Activated B cell treated with CpG ODN at 0.5 μM for 24 hours (primary cell): ENCODE results near the gene SLC13A4. TPM values are rescaled to one million over a fixed set of nuclear protein-coding genes. Genes with fewer than 3 reads are reported as not detected.

Experiments
- ATAC-seq: fragments of 200-7000 bp; cut with Tn5 transposase; one replicate; pipeline ENCODE4 v1.10.0; 2021; ENCODE audit warnings: low read depth, mild to moderate bottlenecking, moderate library complexity
- CTCF ChIA-PET: fragments of 350-600 bp; sonication (Branson Sonifier 250); formaldehyde crosslinking; loops from one replicate; lab custom pipeline; 2021; ENCODE audit warnings: antibody characterized with exemption; lab: Charles Lee
- POLR2A ChIA-PET: fragments of 350-600 bp; sonication (Branson Sonifier 250); formaldehyde crosslinking; loops from one replicate; lab custom pipeline; 2021; ENCODE audit warnings: antibody characterized with exemption; lab: Charles Lee
- DNase-seq: peaks from one replicate; pipeline ENCODE4 v3.0.0; 2022
- H3K27ac Mint-ChIP-seq: one replicate; pipeline ENCODE4 v1.8.0; 2020; ENCODE audit warnings: mixed read lengths
- H3K27me3 Mint-ChIP-seq: one replicate; pipeline ENCODE4 v1.8.0; 2021; ENCODE audit warnings: mixed read lengths
- H3K36me3 Mint-ChIP-seq: one replicate; pipeline ENCODE4 v1.8.0; 2021; ENCODE audit warnings: low read depth, mixed read lengths
- H3K4me1 Mint-ChIP-seq: one replicate; pipeline ENCODE4 v1.8.0; 2021; ENCODE audit warnings: mixed read lengths
- H3K4me3 Mint-ChIP-seq: one replicate; pipeline ENCODE4 v1.8.0; 2020; ENCODE audit warnings: mild to moderate bottlenecking, mixed read lengths
- H3K9me3 Mint-ChIP-seq: one replicate; pipeline ENCODE4 v1.8.0; 2020; ENCODE audit warnings: mixed read lengths
- intact Hi-C: fragments of 100-400 bp; cut with micrococcal nuclease; formaldehyde crosslinking; loops from one replicate; pipeline ENCODE4 v1.15.1; 2024
- total RNA-seq: library from RNA; stranded (reverse); gene quantifications from 2 replicates; pipeline ENCODE4 v1.2.3, GENCODE V29; 2022
- TF ChIP-seq, protein P1 (sequence below): fragments of 200-600 bp; IDR thresholded peaks from one replicate; pipeline ENCODE4 v1.8.0; 2022; ENCODE audit warnings: antibody characterized with exemption, mild to moderate bottlenecking

Gene SLC13A4
- total RNA-seq, 1 donor from 2014 or later: not detected

DNA sequence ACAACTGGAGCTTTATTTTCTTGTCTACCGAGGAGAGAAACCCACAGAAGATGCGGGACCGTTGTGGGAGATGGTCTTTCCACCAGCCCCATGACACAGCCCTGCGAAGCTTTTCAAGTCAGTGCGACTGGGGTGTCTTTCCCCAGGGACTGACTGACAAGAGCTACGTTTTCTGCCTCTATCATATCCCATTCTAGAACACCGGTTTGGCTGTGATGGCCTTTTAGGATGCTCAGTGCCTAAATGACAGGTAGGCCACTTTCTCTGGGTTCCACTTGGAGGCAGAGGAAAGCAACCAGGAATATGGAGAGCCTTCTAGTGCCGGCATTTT lies 16.9 kb downstream of the SLC13A4 start:
- Mint-ChIP-seq H3K27me3 (no peaks in the 10 kb centered on the region), H3K4me1 (no peaks in the 10 kb centered on the region), H3K27ac (no peak overlapping the region), H3K9me3 (no peaks in the 10 kb centered on the region), H3K36me3 (no peaks in the 10 kb centered on the region), H3K4me3 (no peak overlapping the region)
- ChIA-PET POLR2A (no interaction called here), CTCF (no interaction called here)
- TF ChIP-seq, protein P1, sequence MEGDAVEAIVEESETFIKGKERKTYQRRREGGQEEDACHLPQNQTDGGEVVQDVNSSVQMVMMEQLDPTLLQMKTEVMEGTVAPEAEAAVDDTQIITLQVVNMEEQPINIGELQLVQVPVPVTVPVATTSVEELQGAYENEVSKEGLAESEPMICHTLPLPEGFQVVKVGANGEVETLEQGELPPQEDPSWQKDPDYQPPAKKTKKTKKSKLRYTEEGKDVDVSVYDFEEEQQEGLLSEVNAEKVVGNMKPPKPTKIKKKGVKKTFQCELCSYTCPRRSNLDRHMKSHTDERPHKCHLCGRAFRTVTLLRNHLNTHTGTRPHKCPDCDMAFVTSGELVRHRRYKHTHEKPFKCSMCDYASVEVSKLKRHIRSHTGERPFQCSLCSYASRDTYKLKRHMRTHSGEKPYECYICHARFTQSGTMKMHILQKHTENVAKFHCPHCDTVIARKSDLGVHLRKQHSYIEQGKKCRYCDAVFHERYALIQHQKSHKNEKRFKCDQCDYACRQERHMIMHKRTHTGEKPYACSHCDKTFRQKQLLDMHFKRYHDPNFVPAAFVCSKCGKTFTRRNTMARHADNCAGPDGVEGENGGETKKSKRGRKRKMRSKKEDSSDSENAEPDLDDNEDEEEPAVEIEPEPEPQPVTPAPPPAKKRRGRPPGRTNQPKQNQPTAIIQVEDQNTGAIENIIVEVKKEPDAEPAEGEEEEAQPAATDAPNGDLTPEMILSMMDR: no peak
- ATAC-seq (no peak), DNase-seq (no peak)
- intact Hi-C loops: no loop called here

DNA sequence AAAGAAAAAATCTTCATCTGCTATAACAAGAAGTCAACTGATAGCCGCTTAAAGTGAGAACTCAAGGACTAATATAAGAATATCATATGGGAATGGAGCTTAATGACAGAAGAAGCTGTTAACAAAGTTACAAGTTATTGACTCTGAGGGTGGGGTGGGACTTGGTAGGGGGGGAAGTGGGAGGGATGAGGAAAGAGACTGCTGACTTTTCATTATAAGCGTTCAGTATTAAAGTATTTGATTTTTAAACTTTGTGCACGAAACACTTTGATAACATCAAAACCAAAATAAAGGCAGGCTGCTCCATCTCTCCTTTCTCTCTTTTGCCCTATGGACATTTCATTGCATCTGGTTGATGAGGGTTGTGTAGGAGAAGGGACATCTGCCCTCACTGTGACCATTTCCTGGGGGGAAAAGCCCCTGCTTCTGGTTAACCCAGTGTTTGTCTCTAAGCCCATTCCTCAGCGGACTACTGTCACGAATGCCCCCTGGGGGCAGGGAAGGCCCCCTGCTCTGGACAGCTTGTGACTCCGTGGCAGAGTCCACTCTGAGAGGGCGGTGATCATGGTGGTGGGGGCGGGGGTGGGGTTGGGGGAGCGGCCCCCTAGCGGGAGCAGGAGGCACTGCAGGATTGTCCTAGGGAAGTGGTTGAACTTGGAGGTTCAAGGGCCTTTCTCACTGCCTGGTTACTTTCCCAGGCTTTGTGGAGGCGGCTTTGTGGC lies 17.4 kb downstream of the SLC13A4 start:
- TF ChIP-seq, protein P1: no peak
- Mint-ChIP-seq H3K4me1 (no peaks in the 10 kb centered on the region), H3K36me3 (no peaks in the 10 kb centered on the region), H3K27me3 (no peaks in the 10 kb centered on the region), H3K27ac (no peak overlapping the region), H3K4me3 (no peak overlapping the region), H3K9me3 (no peaks in the 10 kb centered on the region)
- ATAC-seq: no peak
- POLR2A ChIA-PET: no interaction called here
- intact Hi-C loops: no loop called here
- DNase-seq: no peak
- CTCF ChIA-PET: no interaction called here

DNA sequence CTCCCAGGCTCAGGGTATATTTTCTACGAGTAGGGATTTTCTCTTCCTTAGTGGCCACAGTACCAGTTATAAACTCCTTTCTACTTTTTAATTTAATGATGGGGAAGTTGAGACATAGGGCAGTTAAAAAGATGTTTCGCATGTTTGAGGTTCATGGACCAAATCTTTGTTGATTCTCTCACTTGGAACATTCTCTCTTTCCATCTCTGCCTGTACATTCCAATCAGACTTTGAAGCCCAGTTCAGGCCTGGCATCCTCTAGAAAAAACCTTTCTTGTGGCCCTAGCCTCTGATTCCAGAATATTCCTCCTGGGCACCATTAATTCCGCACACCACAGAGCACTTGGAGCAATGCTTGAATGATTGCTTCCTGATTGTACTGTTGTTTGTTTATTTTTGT lies 18.5 kb downstream of the SLC13A4 start:
- CTCF ChIA-PET: no interaction called here
- H3K4me3 Mint-ChIP-seq: no peak overlapping the region

DNA sequence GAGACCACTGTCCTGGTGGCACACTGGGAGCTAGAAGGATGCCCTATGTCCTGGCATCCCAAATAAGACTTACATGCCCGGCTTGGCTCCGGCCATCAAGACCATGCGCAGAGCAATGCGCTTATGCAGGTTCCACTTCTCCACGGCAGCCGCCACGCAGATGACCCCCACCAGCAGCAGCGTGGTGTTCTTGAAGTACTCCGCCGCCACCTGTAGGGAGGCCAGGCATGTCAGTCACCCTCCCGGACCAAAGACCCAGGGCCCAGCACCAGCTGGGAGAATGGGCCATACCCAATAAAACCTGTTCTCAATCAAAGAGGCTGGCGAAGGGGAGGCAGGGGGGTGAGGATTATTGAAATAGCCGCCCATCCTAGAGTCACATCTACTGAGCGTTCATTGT lies 19.9 kb downstream of the SLC13A4 start:
- ChIA-PET POLR2A (interaction anchor here (0.6 kb wide), 1 partner anchor 439 kb away, joined by 4 read pairs; no protein-coding TSS in a partner anchor), CTCF (no interaction called here)
- Mint-ChIP-seq H3K27ac (no peak overlapping the region), H3K4me1 (no peaks in the 10 kb centered on the region), H3K36me3 (no peaks in the 10 kb centered on the region), H3K9me3 (no peaks in the 10 kb centered on the region), H3K27me3 (no peaks in the 10 kb centered on the region), H3K4me3 (no peak overlapping the region)
- TF ChIP-seq, protein P1: no peak
- ATAC-seq (no peak), DNase-seq (no peak)
- intact Hi-C loops: no loop called here

More for the DNA sequence above, 18.5 kb downstream of the SLC13A4 start:
- POLR2A ChIA-PET: no interaction called here
- DNase-seq (no peak), ATAC-seq (no peak)
- no peaks in the 10 kb centered on the region for H3K4me1 Mint-ChIP-seq
- no peaks in the 10 kb centered on the region for H3K36me3 Mint-ChIP-seq
- intact Hi-C loops: no loop called here
- no peaks in the 10 kb centered on the region for H3K9me3 Mint-ChIP-seq
- TF ChIP-seq, protein P1: no peak
- H3K27me3 Mint-ChIP-seq: no peaks in the 10 kb centered on the region
- H3K27ac Mint-ChIP-seq: no peak overlapping the region

DNA sequence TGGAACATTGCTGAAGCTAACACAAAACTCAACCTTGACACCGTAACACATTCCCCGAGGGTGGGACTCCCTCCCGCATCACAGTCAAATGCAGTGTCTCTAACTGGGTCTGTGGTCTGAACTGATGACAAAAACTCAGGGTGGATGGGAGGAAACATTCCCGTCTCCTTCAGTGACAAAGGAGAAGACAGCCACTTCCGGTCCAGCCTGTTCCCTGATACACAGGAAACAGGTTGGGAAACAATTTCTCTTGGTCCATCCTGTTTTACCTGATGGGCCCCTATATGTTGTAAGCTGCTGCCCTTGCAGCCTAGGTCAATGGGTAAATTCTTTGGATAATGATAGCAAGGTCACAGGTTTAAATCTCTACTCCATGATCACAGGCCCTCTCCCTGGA lies 20.4 kb downstream of the SLC13A4 start:
- TF ChIP-seq, protein P1: no peak
- no peaks in the 10 kb centered on the region for H3K27me3 Mint-ChIP-seq
- ChIA-PET CTCF (no interaction called here), POLR2A (no interaction called here)
- DNase-seq (no peak), ATAC-seq (no peak)
- H3K36me3 Mint-ChIP-seq: no peaks in the 10 kb centered on the region
- intact Hi-C loops: no loop called here
- no peak overlapping the region for H3K4me3 Mint-ChIP-seq
- no peak overlapping the region for H3K27ac Mint-ChIP-seq
- H3K9me3 Mint-ChIP-seq: no peaks in the 10 kb centered on the region
- H3K4me1 Mint-ChIP-seq: no peaks in the 10 kb centered on the region
